ENCODE data around the gene RNF181.

DNA sequence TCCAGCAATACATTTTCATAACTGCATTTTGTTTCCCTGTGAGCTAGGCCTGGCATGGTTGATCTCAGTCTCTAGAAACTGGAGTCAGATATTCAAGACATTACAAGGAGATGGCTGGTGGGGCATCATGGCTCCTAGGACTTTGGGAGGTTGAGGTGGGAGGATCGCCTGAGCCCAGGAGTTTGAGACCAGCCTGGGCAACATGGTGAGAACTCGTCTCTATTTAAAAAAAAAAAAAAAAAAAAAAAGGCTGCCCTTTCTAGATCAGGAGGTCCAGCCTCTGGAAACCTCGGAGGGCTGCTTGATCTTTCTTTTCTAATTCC, 18.5 kb upstream of the RNF181 start:
- TF ChIP-seq POLR2AphosphoS5 (IDR thresholded peaks at IDR 0.05; ENCODE audit: insufficient read depth, low read depth, low read length) (no peak), POLR2A (IDR thresholded peaks at IDR 0.05; ENCODE audit: low read depth, low read length) (no peak), EZH2 (IDR thresholded peaks at IDR 0.05; ENCODE audit: borderline replicate concordance, low read depth, low read length, severe bottlenecking) (no peak)
- TF ChIP-seq, protein P1, sequence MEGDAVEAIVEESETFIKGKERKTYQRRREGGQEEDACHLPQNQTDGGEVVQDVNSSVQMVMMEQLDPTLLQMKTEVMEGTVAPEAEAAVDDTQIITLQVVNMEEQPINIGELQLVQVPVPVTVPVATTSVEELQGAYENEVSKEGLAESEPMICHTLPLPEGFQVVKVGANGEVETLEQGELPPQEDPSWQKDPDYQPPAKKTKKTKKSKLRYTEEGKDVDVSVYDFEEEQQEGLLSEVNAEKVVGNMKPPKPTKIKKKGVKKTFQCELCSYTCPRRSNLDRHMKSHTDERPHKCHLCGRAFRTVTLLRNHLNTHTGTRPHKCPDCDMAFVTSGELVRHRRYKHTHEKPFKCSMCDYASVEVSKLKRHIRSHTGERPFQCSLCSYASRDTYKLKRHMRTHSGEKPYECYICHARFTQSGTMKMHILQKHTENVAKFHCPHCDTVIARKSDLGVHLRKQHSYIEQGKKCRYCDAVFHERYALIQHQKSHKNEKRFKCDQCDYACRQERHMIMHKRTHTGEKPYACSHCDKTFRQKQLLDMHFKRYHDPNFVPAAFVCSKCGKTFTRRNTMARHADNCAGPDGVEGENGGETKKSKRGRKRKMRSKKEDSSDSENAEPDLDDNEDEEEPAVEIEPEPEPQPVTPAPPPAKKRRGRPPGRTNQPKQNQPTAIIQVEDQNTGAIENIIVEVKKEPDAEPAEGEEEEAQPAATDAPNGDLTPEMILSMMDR (IDR thresholded peaks at IDR 0.05; ENCODE audit: extremely low read depth in 1 of 2, insufficient read depth in 1 of 2, low read depth in 1 of 2, low read length in 2 of 2), result no peak

Measured in endothelial cell of umbilical vein (primary cell).